Activated CD4-positive, alpha-beta T cell treated with anti-CD3 and anti-CD28 coated beads, Interleukin-2, Interleukin-6, amounts not matched to agents 100 ng/mL and 50 ng/mL, durations not matched to agents 16 hours and 8 hours (primary cell): ENCODE measurements around the gene HSPB1.
"Not testable (repeated sequence)": the region's sequence is repeated elsewhere in the genome, so short reads cannot be mapped to it uniquely, and the experiment has no call there.

Source experiments
- DNase-seq: peaks from one replicate; pipeline ENCODE4 v3.0.0-alpha.2; 2020

HSPB1 gene

GRCh38 chr7:76302347-76303201 lies at the start of gene HSPB1:
HSPB1 (plus strand) TSS chr7:76302673; CDS start chr7:76302713, 40 bp downstream.
- DNase-seq, result peak; percentile 45

- DNase-seq, result no peak
Measured at GRCh38 chr7:76254781-76255180, 47.7 kb upstream of the HSPB1 start.

GRCh38 chr7:76257973-76258372 lies 44.5 kb upstream of the HSPB1 start:
- no peak for DNase-seq

GRCh38 chr7:76259124-76260093 lies 43.1 kb upstream of the HSPB1 start:
- DNase-seq, result no peak

GRCh38 chr7:76260171-76260703 lies 42.2 kb upstream of the HSPB1 start:
- peak; percentile 60 for DNase-seq

- DNase-seq, result no peak
Measured at GRCh38 chr7:76261329-76261728, 41.1 kb upstream of the HSPB1 start.

GRCh38 chr7:76261931-76262330 lies 40.5 kb upstream of the HSPB1 start:
- DNase-seq, result no peak

- peak; percentile 58 for DNase-seq
Measured at GRCh38 chr7:76262683-76263402, 39.6 kb upstream of the HSPB1 start.

GRCh38 chr7:76265299-76265698 lies 37.2 kb upstream of the HSPB1 start:
- DNase-seq, result no peak

GRCh38 chr7:76267107-76267893 lies 35.2 kb upstream of the HSPB1 start:
- DNase-seq, result no peak

GRCh38 chr7:76267894-76268183 lies 34.6 kb upstream of the HSPB1 start:
- DNase-seq, result no peak

- no peak for DNase-seq
Measured at GRCh38 chr7:76268376-76268775, 34.1 kb upstream of the HSPB1 start.

- DNase-seq, result no peak
Measured at GRCh38 chr7:76269895-76270294, 32.6 kb upstream of the HSPB1 start.

- DNase-seq, result not testable (repeated sequence)
Measured at GRCh38 chr7:76271384-76271783, 31.1 kb upstream of the HSPB1 start.

GRCh38 chr7:76272142-76272541 lies 30.3 kb upstream of the HSPB1 start:
- no peak for DNase-seq

- no peak for DNase-seq
Measured at GRCh38 chr7:76272851-76273497, 29.5 kb upstream of the HSPB1 start.

GRCh38 chr7:76273503-76273902 lies 29.0 kb upstream of the HSPB1 start:
- DNase-seq, result no peak

GRCh38 chr7:76278540-76278939 lies 23.9 kb upstream of the HSPB1 start:
- no peak for DNase-seq

GRCh38 chr7:76280408-76280807 lies 22.1 kb upstream of the HSPB1 start:
- DNase-seq, result no peak

GRCh38 chr7:76281006-76281705 lies 21.3 kb upstream of the HSPB1 start:
- no peak for DNase-seq
